Neutrophil (primary cell): ENCODE data around the gene ZNF813.
A peak's percentile ranks its signal among the peaks of the same experiment; 100 is the strongest.

Experiments used
- H3K27ac ChIP-seq: fragments of 200-600 bp; sonication (generic); 2 replicates; pipeline ENCODE4 v1.5.1; 2016; ENCODE audit warnings: mild to moderate bottlenecking, moderate library complexity
- H3K27me3 ChIP-seq: fragments of 200-600 bp; sonication (generic); 2 replicates; pipeline ENCODE4 v1.6.0; 2016; ENCODE audit warnings: mild to moderate bottlenecking
- H3K36me3 ChIP-seq: fragments of 200-600 bp; sonication (generic); 2 replicates; pipeline ENCODE4 v1.5.1; 2017
- H3K4me1 ChIP-seq, 2 experiments: fragments of 200-600 bp in 1 of 2; sonication (generic) in 1 of 2; 1 replicate in 1 of 2; 2 replicates in 1 of 2; pipeline versions ENCODE4 v1.5.1 to v1.6.1; 2013 to 2016; ENCODE audit warnings: low read depth in 1 of 2, low read length in 1 of 2, mild to moderate bottlenecking in 1 of 2, moderate library complexity in 1 of 2; ENCODE audit not compliant: control insufficient read depth in 1 of 2, insufficient read depth in 1 of 2
- H3K4me3 ChIP-seq, 2 experiments: fragments of 200-600 bp in 1 of 2; sonication (generic) in 1 of 2; 1 replicate in 1 of 2; 2 replicates in 1 of 2; pipeline ENCODE4 v1.5.1; 2013 to 2016; ENCODE audit warnings: low read depth in 1 of 2, low read length in 1 of 2, mild to moderate bottlenecking in 1 of 2, moderate library complexity in 1 of 2
- H3K9me3 ChIP-seq: fragments of 200-600 bp; sonication (generic); 2 replicates; pipeline ENCODE4 v1.5.1; 2016
- CTCF ChIP-seq: fragments of 200-600 bp; sonication (generic); IDR thresholded peaks from 2 replicates; pipeline ENCODE4 v1.5.1; 2016; ENCODE audit warnings: antibody characterized with exemption

ZNF813 gene

GRCh38 chr19:53520163-53520546 lies 52.6 kb downstream of the ZNF813 start:
- H3K36me3 ChIP-seq: no peaks in the 10 kb centered on the region
- H3K9me3 ChIP-seq: peaks cover 4% of the 10 kb centered on the region
- H3K4me1 ChIP-seq: peaks cover 10 to 15% of the 10 kb centered on the region in 2 experiments

GRCh38 chr19:53520547-53521372 lies 53.2 kb downstream of the ZNF813 start:
- Histone ChIP-seq H3K27me3 (peaks cover 8% of the 10 kb centered on the region), H3K4me3 (peak overlapping the region; percentile 76 to 77), H3K36me3 (no peaks in the 10 kb centered on the region), H3K9me3 (peaks cover 7% of the 10 kb centered on the region), H3K4me1 (peaks cover 10 to 15% of the 10 kb centered on the region in 2 experiments), H3K27ac (peak overlapping the region; percentile 64)
- TF ChIP-seq CTCF: no peak

More at GRCh38 chr19:53520163-53520546, 52.6 kb downstream of the ZNF813 start:
- peaks cover 8% of the 10 kb centered on the region for H3K27me3 ChIP-seq
- H3K27ac ChIP-seq: peak overlapping the region; percentile 64
- no peak for TF ChIP-seq CTCF
- peak overlapping the region; percentile 76 to 77 for H3K4me3 ChIP-seq

- Histone ChIP-seq H3K4me1 (peaks cover 10 to 15% of the 10 kb centered on the region in 2 experiments), H3K27ac (no peak overlapping the region), H3K36me3 (no peaks in the 10 kb centered on the region), H3K9me3 (peaks cover 8% of the 10 kb centered on the region), H3K4me3 (peak overlapping the region; percentile 76 to 77), H3K27me3 (peaks cover 8% of the 10 kb centered on the region)
- no peak for TF ChIP-seq CTCF
Observed at GRCh38 chr19:53521373-53522202, 54.1 kb downstream of the ZNF813 start.

GRCh38 chr19:53525922-53526321 lies 58.4 kb downstream of the ZNF813 start:
- TF ChIP-seq CTCF: no peak
- no peak overlapping the region for H3K27ac ChIP-seq
- H3K36me3 ChIP-seq: no peaks in the 10 kb centered on the region
- H3K4me1 ChIP-seq: peaks cover 8 to 10% of the 10 kb centered on the region in 2 experiments
- peaks cover 4% of the 10 kb centered on the region for H3K9me3 ChIP-seq
- no peak overlapping the region for H3K4me3 ChIP-seq
- H3K27me3 ChIP-seq: no peaks in the 10 kb centered on the region

GRCh38 chr19:53530622-53531021 lies 63.1 kb downstream of the ZNF813 start:
- Histone ChIP-seq H3K27me3 (no peaks in the 10 kb centered on the region), H3K36me3 (no peaks in the 10 kb centered on the region), H3K9me3 (peaks cover 3% of the 10 kb centered on the region), H3K4me1 (no peaks in the 10 kb centered on the region), H3K27ac (no peak overlapping the region), H3K4me3 (no peak overlapping the region)
- TF ChIP-seq CTCF: no peak
